8988T (cell line): ENCODE data around the gene SCARF2.
"Not testable (repeated sequence)": the region's sequence is repeated elsewhere in the genome, so short reads cannot be mapped to it uniquely, and the experiment has no call there.

ENCODE experiments used
- DNase-seq: peaks from one replicate; pipeline ENCODE4 v3.0.0; 2011

SCARF2 gene

DNA sequence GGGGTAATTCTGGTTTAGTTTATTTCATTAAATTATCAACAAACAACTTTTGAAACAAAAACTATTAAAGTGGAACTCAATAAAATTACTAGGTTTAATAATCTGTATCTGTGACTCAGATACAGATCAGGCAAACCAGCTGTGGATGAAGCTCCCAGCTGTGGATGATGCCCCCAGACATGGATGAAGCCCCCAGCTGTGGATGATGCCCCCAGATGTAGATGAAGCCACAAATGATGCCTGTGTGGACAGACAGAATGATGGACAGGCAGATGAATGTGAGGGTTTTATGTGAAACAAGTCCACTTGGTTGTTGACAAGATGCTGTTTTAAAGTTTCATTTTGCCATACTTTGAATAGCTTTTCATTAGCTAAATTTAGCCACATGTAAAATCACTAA lies 49.4 kb downstream of the SCARF2 start:
- DNase-seq: no peak

DNA sequence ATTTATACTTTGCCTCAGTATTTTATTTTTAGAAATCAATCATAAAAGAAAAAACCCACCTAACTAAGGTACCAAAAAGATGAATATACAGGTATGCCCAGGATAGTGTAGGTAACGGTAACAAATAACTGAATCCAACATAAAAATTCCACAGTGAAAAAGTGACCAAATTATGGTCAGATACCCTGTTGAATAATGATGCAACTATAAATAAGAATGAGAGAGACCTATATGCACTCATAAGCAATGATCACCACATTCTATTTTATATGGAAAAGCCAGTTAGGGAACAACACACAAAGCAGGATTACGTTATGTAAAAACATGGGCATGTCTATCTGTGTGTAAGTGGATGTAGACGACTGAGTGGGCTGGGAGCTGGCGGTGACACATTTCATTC lies 50.7 kb downstream of the SCARF2 start:
- no peak for DNase-seq

- no peak for DNase-seq
Measured at GRCh38 chr22:20386336-20386735, 51.3 kb downstream of the SCARF2 start.

GRCh38 chr22:20384865-20385264 lies 52.8 kb downstream of the SCARF2 start:
- no peak for DNase-seq

DNA sequence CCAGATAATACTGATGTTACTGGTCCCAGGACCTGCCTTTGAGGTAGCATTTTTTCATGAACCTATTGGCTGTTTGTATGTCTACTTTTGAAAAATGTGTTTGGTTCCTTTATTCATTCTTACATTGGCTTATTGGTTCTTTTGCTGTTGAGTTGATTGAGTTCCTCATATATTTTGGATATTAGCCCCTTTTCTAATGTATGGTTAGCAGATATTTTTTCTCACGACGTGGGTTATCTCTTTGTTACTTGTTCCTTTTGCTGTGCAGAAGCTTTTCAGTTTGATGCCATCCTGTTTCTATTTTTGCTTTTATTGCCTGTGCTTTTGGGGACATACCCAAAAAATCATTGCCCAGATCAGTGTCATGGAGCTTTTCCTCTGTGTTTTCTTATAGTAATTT lies 53.5 kb downstream of the SCARF2 start:
- DNase-seq: no peak

GRCh38 chr22:20383538-20383937 lies 54.1 kb downstream of the SCARF2 start:
- no peak for DNase-seq

DNA sequence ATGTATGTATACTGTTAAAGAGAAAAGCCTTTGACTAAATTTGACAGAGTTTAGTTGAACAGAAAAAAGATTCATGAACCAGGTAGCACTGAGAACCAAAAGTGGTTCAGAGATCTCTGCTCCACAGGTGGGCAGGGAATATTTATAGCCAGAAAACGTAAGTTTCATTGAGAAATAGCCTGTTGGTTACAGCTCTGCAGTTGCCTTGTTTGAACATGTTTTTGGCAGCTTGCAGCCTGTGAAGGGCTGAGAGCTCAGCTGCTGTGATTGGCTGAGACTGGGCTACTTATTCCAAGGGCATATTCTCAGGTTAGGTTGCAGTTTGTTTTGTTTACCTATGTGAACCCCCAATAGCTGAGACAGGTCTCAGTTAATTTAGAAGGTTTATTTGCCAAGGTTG lies 57.1 kb downstream of the SCARF2 start:
- no peak for DNase-seq

GRCh38 chr22:20378684-20379083 lies 58.9 kb downstream of the SCARF2 start:
- DNase-seq: not testable (repeated sequence)

- DNase-seq: no peak
Measured at GRCh38 chr22:20378110-20378509, 59.5 kb downstream of the SCARF2 start.

GRCh38 chr22:20376983-20377382 lies 60.6 kb downstream of the SCARF2 start:
- not testable (repeated sequence) for DNase-seq

DNA sequence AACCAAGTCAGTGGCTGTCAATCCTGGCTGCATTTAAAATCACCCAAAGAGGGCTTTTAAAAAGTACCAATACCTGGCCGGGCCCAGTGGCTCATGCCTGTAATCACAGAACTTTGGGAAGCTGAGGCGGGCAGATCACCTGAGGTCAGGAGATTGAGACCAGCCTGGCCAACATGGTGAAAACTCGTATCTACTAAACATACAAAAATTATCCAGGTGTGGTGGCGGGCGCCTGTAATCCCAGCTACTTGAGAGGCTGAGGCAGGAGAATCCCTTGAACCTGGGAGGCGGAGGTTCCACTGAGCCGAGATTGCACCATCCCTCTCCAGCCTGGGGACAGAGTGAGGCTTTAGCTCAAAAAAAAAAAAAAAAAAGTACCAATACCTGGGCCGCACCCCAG lies 61.3 kb downstream of the SCARF2 start:
- DNase-seq: not testable (repeated sequence)
